ENCODE measurements around the gene RPS17.
A peak's percentile ranks its signal among the peaks of the same experiment; 100 is the strongest.

RPS17 gene

GRCh38 chr15:82543160-82543559 is 2.9 kb upstream of the RPS17 start:
- no peak overlapping the region for H3K9ac ChIP-seq (ENCODE audit: low read length)
- no peak overlapping the region for H2AFZ ChIP-seq (ENCODE audit: low read length)
- H3K4me3 ChIP-seq (ENCODE audit: low read length): no peak overlapping the region
- H4K20me1 ChIP-seq (ENCODE audit: insufficient read depth, low read length): peaks cover 8% of the 10 kb centered on the region
- H3K79me2 ChIP-seq (ENCODE audit: low read length): peaks cover 28% of the 10 kb centered on the region
- TF ChIP-seq EZH2phosphoT487 (IDR thresholded peaks at IDR 0.05; ENCODE audit: low read length): no peak
- peaks cover 7% of the 10 kb centered on the region for H3K36me3 ChIP-seq (replicated peaks; ENCODE audit: insufficient read depth, low read length)
- no peaks in the 10 kb centered on the region for H3K9me3 ChIP-seq (replicated peaks; ENCODE audit: insufficient read depth, low read length)
- peaks cover 11% of the 10 kb centered on the region for H3K4me1 ChIP-seq (ENCODE audit: low read length)
- H3K9me2 ChIP-seq (replicated peaks; ENCODE audit: insufficient read depth, low read length): no peaks in the 10 kb centered on the region
- H3F3A ChIP-seq (ENCODE audit: insufficient read depth, low read length): peaks cover 18% of the 10 kb centered on the region
- H3K27me3 ChIP-seq (replicated peaks; ENCODE audit: insufficient read depth, low read length): no peaks in the 10 kb centered on the region
- H3K27ac ChIP-seq (ENCODE audit: low read length): no peak overlapping the region; the same call in 1 of the 2 replicates
- DNase-seq: peak; percentile 59
- no peak overlapping the region for H3K4me2 ChIP-seq (ENCODE audit: low read depth, low read length)

- Histone ChIP-seq H3K4me2 (ENCODE audit: low read depth, low read length) (peak overlapping the region; percentile 98), H3K79me2 (ENCODE audit: low read length) (peaks cover 46% of the 10 kb centered on the region), H3F3A (ENCODE audit: insufficient read depth, low read length) (peaks cover 39% of the 10 kb centered on the region), H3K4me3 (ENCODE audit: low read length) (peak overlapping the region; percentile 91), H3K4me1 (ENCODE audit: low read length) (peaks cover 17% of the 10 kb centered on the region), H2AFZ (ENCODE audit: low read length) (peak overlapping the region; percentile 89), H3K27me3 (replicated peaks; ENCODE audit: insufficient read depth, low read length) (no peaks in the 10 kb centered on the region), H4K20me1 (ENCODE audit: insufficient read depth, low read length) (peaks cover 29% of the 10 kb centered on the region), H3K9me3 (replicated peaks; ENCODE audit: insufficient read depth, low read length) (no peaks in the 10 kb centered on the region), H3K9ac (ENCODE audit: low read length) (peak overlapping the region; percentile 86), H3K9me2 (replicated peaks; ENCODE audit: insufficient read depth, low read length) (no peaks in the 10 kb centered on the region), H3K36me3 (replicated peaks; ENCODE audit: insufficient read depth, low read length) (peaks cover 19% of the 10 kb centered on the region), H3K27ac (ENCODE audit: low read length) (peak overlapping the region; percentile 48; the same call in 1 of the 2 replicates)
- no peak for DNase-seq
- no peak for TF ChIP-seq EZH2 (optimal IDR thresholded peaks at IDR 0.05; ENCODE audit: low read depth, low read length)
- no peak for TF ChIP-seq EZH2phosphoT487 (IDR thresholded peaks at IDR 0.05; ENCODE audit: low read length)
- no peak for TF ChIP-seq CTCF (IDR thresholded peaks at IDR 0.05; ENCODE audit: low read length)
Observed at GRCh38 chr15:82540984-82541431, 751 bp upstream of the RPS17 start.

- Histone ChIP-seq H3K27me3 (replicated peaks; ENCODE audit: insufficient read depth, low read length) (no peaks in the 10 kb centered on the region), H3K9me3 (replicated peaks; ENCODE audit: insufficient read depth, low read length) (no peaks in the 10 kb centered on the region), H3K4me3 (ENCODE audit: low read length) (peak overlapping the region; percentile 91), H3K27ac (ENCODE audit: low read length) (peak overlapping the region; percentile 70; the same call in 1 of the 2 replicates), H4K20me1 (ENCODE audit: insufficient read depth, low read length) (peaks cover 31% of the 10 kb centered on the region), H3K79me2 (ENCODE audit: low read length) (peaks cover 46% of the 10 kb centered on the region), H3K36me3 (replicated peaks; ENCODE audit: insufficient read depth, low read length) (peaks cover 19% of the 10 kb centered on the region), H3K4me2 (ENCODE audit: low read depth, low read length) (peak overlapping the region; percentile 91), H3K9ac (ENCODE audit: low read length) (peak overlapping the region; percentile 99), H3K9me2 (replicated peaks; ENCODE audit: insufficient read depth, low read length) (no peaks in the 10 kb centered on the region), H3K4me1 (ENCODE audit: low read length) (peaks cover 17% of the 10 kb centered on the region), H2AFZ (ENCODE audit: low read length) (no peak overlapping the region; the same call in 1 of the 2 replicates), H3F3A (ENCODE audit: insufficient read depth, low read length) (peaks cover 47% of the 10 kb centered on the region)
- TF ChIP-seq CTCF (IDR thresholded peaks at IDR 0.05; ENCODE audit: low read length) (no peak), EZH2 (optimal IDR thresholded peaks at IDR 0.05; ENCODE audit: low read depth, low read length) (no peak), EZH2phosphoT487 (IDR thresholded peaks at IDR 0.05; ENCODE audit: low read length) (no peak)
- DNase-seq: no peak
Observed at GRCh38 chr15:82539691-82540054, 584 bp downstream of the RPS17 start.

GRCh38 chr15:82538961-82539690 is 1.1 kb downstream of the RPS17 start:
- DNase-seq: no peak

More at GRCh38 chr15:82538961-82539690, 1.1 kb downstream of the RPS17 start:
- Histone ChIP-seq H3K9me3 (replicated peaks; ENCODE audit: insufficient read depth, low read length) (no peaks in the 10 kb centered on the region), H3K9me2 (replicated peaks; ENCODE audit: insufficient read depth, low read length) (no peaks in the 10 kb centered on the region), H3K9ac (ENCODE audit: low read length) (peak overlapping the region; percentile 99), H3K4me3 (ENCODE audit: low read length) (peak overlapping the region; percentile 91), H3K36me3 (replicated peaks; ENCODE audit: insufficient read depth, low read length) (peaks cover 19% of the 10 kb centered on the region), H3K4me1 (ENCODE audit: low read length) (peaks cover 17% of the 10 kb centered on the region), H2AFZ (ENCODE audit: low read length) (no peak overlapping the region), H3K27ac (ENCODE audit: low read length) (peak overlapping the region; percentile 70; the same call in 1 of the 2 replicates), H4K20me1 (ENCODE audit: insufficient read depth, low read length) (peaks cover 31% of the 10 kb centered on the region), H3K4me2 (ENCODE audit: low read depth, low read length) (peak overlapping the region; percentile 91), H3K27me3 (replicated peaks; ENCODE audit: insufficient read depth, low read length) (no peaks in the 10 kb centered on the region), H3K79me2 (ENCODE audit: low read length) (peaks cover 46% of the 10 kb centered on the region), H3F3A (ENCODE audit: insufficient read depth, low read length) (peaks cover 47% of the 10 kb centered on the region)
- TF ChIP-seq EZH2phosphoT487 (IDR thresholded peaks at IDR 0.05; ENCODE audit: low read length) (no peak), CTCF (IDR thresholded peaks at IDR 0.05; ENCODE audit: low read length) (no peak), EZH2 (optimal IDR thresholded peaks at IDR 0.05; ENCODE audit: low read depth, low read length) (no peak)

Measured in MM.1S (cell line).